Esophagus muscularis mucosa (tissue), 4 donors: ENCODE data around the gene APOBEC4. TPM values are rescaled to one million over a fixed set of nuclear protein-coding genes. Genes with fewer than 3 reads are reported as not detected.

Experiments used
- DNase-seq: peaks from one replicate; pipeline ENCODE4 v3.0.0-alpha.2; 2017; ENCODE audit errors: extremely low spot score
- H3K27ac ChIP-seq, 4 donors: fragments of 200-600 bp; sonication (generic); replicated peaks in 1 of 4; 1 replicate in 3 of 4; 2 replicates in 1 of 4; pipeline ENCODE4 v1.5.1; 2016 to 2019; ENCODE audit warnings: mild to moderate bottlenecking in 1 of 4
- H3K27me3 ChIP-seq, 4 donors: fragments of 200-600 bp; sonication (generic); one replicate each; pipeline versions ENCODE4 v1.5.1 to v1.6.0; 2016 to 2019
- H3K36me3 ChIP-seq, 4 donors: fragments of 200-600 bp; sonication (generic); one replicate each; pipeline ENCODE4 v1.5.1; 2016 to 2019
- H3K4me1 ChIP-seq, 4 donors: fragments of 200-600 bp; sonication (generic); one replicate each; pipeline ENCODE4 v1.5.1; 2016 to 2019
- H3K4me3 ChIP-seq, 4 donors: fragments of 200-600 bp; sonication (generic); 1 replicate in 2 of 4; 2 replicates in 2 of 4; pipeline ENCODE4 v1.5.1; 2016 to 2019; ENCODE audit warnings: mild to moderate bottlenecking in 4 of 4, moderate library complexity in 1 of 4
- H3K9me3 ChIP-seq, 4 donors: fragments of 200-600 bp; sonication (generic); 1 replicate in 3 of 4; 2 replicates in 1 of 4; pipeline ENCODE4 v1.5.1; 2016 to 2019
- EP300 ChIP-seq: sonication (generic); formaldehyde crosslinking; IDR thresholded peaks from one replicate; pipeline ENCODE4 v1.6.1; 2017; ENCODE audit warnings: antibody characterized with exemption
- POLR2A ChIP-seq: fragments of 450-650 bp; IDR thresholded peaks from one replicate; pipeline ENCODE4 v1.6.1; 2017; ENCODE audit warnings: antibody characterized with exemption, moderate library complexity, mild to moderate bottlenecking, low read depth
- POLR2AphosphoS5 ChIP-seq, 2 donors: sonication (generic); formaldehyde crosslinking; IDR thresholded peaks; one replicate each; pipeline ENCODE4 v1.6.1; 2017; ENCODE audit warnings: antibody characterized with exemption in 2 of 2
- WGBS: methylation state at CpG from one replicate; pipeline ENCODE4 v1.1.5; 2018; 5-methylcytosine and 5-hydroxymethylcytosine counted together
- intact Hi-C: fragments of 100-400 bp; cut with DNase I; formaldehyde crosslinking; loops from one replicate; pipeline ENCODE4 v1.15.1; 2023
- total RNA-seq, 4 donors: library from RNA; depleted of rRNA; stranded (reverse); fragments of >200 nt; gene quantifications; one replicate each; pipeline versions ENCODE4 v1.1.0 to v1.2.1, GENCODE V29; 2016
- TF ChIP-seq, protein P1 (sequence below), 3 experiments: fragments of 200-600 bp in 2 of 3; fragments of 450-650 bp in 1 of 3; sonication (generic) in 2 of 3; IDR thresholded peaks; one replicate each; pipeline ENCODE4 v1.5.1; 2017 to 2019; ENCODE audit warnings: antibody characterized with exemption in 3 of 3, mild to moderate bottlenecking in 2 of 3, moderate library complexity in 1 of 3

The APOBEC4 gene
- total RNA-seq, 4 donors from 2014 or later, result not detected

GRCh38 chr1:183693521-183693920, 40.4 kb upstream of the APOBEC4 start:
- H3K27me3 ChIP-seq, result no peaks in the 10 kb centered on the region
- H3K4me3 ChIP-seq, result no peak overlapping the region
- peaks cover 0 to 8% (median 0%) of the 10 kb centered on the region in 4 donors for H3K4me1 ChIP-seq
- H3K27ac ChIP-seq, result no peak overlapping the region
- intact Hi-C loops, result no loop called here
- H3K36me3 ChIP-seq, result no peaks in the 10 kb centered on the region
- TF ChIP-seq, protein P1, sequence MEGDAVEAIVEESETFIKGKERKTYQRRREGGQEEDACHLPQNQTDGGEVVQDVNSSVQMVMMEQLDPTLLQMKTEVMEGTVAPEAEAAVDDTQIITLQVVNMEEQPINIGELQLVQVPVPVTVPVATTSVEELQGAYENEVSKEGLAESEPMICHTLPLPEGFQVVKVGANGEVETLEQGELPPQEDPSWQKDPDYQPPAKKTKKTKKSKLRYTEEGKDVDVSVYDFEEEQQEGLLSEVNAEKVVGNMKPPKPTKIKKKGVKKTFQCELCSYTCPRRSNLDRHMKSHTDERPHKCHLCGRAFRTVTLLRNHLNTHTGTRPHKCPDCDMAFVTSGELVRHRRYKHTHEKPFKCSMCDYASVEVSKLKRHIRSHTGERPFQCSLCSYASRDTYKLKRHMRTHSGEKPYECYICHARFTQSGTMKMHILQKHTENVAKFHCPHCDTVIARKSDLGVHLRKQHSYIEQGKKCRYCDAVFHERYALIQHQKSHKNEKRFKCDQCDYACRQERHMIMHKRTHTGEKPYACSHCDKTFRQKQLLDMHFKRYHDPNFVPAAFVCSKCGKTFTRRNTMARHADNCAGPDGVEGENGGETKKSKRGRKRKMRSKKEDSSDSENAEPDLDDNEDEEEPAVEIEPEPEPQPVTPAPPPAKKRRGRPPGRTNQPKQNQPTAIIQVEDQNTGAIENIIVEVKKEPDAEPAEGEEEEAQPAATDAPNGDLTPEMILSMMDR (IDR thresholded peaks at IDR 0.05), result no peak
- TF ChIP-seq POLR2AphosphoS5 (IDR thresholded peaks at IDR 0.05) (no peak), EP300 (no peak), POLR2A (no peak)
- DNase-seq, result no peak
- no peaks in the 10 kb centered on the region for H3K9me3 ChIP-seq

DNA sequence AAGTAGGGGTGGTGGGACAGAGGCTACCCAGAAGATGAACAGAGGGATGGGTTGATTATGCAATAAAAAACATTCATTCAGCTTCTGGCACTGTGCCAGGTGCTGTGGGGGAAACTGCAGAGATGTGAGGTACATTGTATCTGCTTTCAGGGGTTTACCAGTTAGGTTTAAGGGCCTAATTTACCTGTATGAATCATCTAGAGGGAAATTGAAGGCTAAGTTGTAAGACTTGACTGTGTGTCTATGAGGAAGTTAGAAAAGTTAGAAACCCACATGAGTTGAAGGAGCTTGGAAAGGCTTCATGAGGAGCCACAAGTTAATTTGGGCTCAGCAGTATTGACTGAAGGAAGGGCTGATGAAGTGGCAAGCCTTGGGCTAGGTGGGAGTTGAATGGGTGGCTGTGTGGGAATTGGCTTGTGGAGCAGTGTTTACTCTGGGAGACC, 36.7 kb upstream of the APOBEC4 start:
- Histone ChIP-seq H3K4me1 (peaks cover 0 to 11% (median 1%) of the 10 kb centered on the region in 4 donors), H3K36me3 (no peaks in the 10 kb centered on the region), H3K27ac (no peak overlapping the region), H3K27me3 (no peaks in the 10 kb centered on the region), H3K9me3 (no peaks in the 10 kb centered on the region), H3K4me3 (no peak overlapping the region)
- DNase-seq, result no peak
- TF ChIP-seq POLR2A, result no peak
- TF ChIP-seq EP300, result no peak
- no peak for TF ChIP-seq POLR2AphosphoS5 (IDR thresholded peaks at IDR 0.05)
- TF ChIP-seq, protein P1 (IDR thresholded peaks at IDR 0.05), result no peak
- intact Hi-C loops, result no loop called here

- intact Hi-C loops, result no loop called here
- no peaks in the 10 kb centered on the region for H3K27me3 ChIP-seq
- TF ChIP-seq POLR2A (no peak), POLR2AphosphoS5 (IDR thresholded peaks at IDR 0.05) (no peak), EP300 (no peak)
- TF ChIP-seq, protein P1 (IDR thresholded peaks at IDR 0.05), result no peak
- no peaks in the 10 kb centered on the region for H3K36me3 ChIP-seq
- 78% methylated on average over 2 of the region's 2 CpGs for WGBS
- no peaks in the 10 kb centered on the region for H3K9me3 ChIP-seq
- H3K27ac ChIP-seq, result no peak overlapping the region
- no peak for DNase-seq
- H3K4me3 ChIP-seq, result no peak overlapping the region
- peaks cover 0 to 5% (median 1%) of the 10 kb centered on the region in 4 donors for H3K4me1 ChIP-seq
Measured at GRCh38 chr1:183688341-183689060, 35.4 kb upstream of the APOBEC4 start.

- Histone ChIP-seq H3K27me3 (no peaks in the 10 kb centered on the region), H3K9me3 (no peaks in the 10 kb centered on the region), H3K4me1 (peaks cover 0 to 5% (median 1%) of the 10 kb centered on the region in 4 donors), H3K36me3 (no peaks in the 10 kb centered on the region), H3K27ac (no peak overlapping the region), H3K4me3 (no peak overlapping the region)
- 81% methylated on average over 2 of the region's 2 CpGs for WGBS
- DNase-seq, result no peak
- intact Hi-C loops, result no loop called here
- TF ChIP-seq POLR2AphosphoS5 (IDR thresholded peaks at IDR 0.05), result no peak
- no peak for TF ChIP-seq EP300
- TF ChIP-seq, protein P1 (IDR thresholded peaks at IDR 0.05), result no peak
- TF ChIP-seq POLR2A, result no peak
Measured at GRCh38 chr1:183687546-183688304, 34.6 kb upstream of the APOBEC4 start.
